ENCODE data around the gene PDZK1IP1. TPM values are rescaled to one million over a fixed set of nuclear protein-coding genes. Genes with fewer than 3 reads are reported as not detected.

The PDZK1IP1 gene
- total and polyA plus RNA-seq, 2 of the 4 experiments (the other 2 are of a cell fraction) = not detected

DNA sequence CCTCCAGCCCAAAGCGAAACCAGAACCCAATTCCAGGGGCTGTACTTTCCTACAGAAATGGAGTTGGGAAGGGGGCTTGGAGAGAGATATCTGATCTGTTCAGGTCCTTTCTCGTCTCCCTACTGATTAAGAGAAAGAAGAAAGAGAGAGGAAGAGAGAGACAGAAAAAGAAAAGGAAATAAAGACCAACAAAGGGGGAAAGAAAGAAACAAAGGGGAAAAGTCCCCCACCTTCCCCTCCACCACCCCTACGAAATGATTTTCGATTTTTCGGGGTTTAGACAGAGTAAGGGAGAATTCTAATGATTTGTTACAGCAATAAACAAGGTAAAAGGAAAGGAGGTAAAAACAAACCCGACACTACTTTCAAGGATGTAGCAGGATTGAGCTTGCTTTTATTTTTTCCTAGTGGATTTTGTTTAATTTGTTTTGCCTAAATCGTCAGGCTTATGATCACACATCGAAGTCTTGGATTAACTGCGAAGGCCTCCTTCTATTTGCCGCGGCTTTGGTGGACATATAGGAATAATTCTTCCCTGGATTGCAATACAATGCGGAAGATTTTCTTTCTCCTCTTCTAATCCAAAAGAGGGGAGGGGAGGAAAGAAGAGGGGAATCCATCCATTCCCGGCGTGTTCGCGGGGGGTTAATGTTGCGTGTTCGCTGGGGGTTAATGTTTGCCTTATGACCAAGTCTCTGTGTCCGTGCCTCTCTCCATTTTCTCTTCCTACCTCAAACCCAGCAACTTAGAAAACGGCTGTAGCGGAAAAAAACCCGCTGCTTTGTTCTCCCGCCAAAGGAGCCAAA, 40.3 kb upstream of the PDZK1IP1 start:
- Histone ChIP-seq H4K91ac (ENCODE audit: insufficient read depth, low read depth, low read length) (no peak overlapping the region), H2BK5ac (ENCODE audit: low read depth, low read length, poor library complexity, severe bottlenecking) (no peak overlapping the region), H3K14ac (replicated peaks; ENCODE audit: low read depth, low read length) (no peak overlapping the region), H3K18ac (ENCODE audit: low read depth, low read length) (no peak overlapping the region), H4K5ac (ENCODE audit: low read depth, low read length) (no peak overlapping the region), H2BK20ac (ENCODE audit: low read depth, low read length) (no peak overlapping the region), H3K4ac (ENCODE audit: low read depth, low read length) (no peak overlapping the region), H3K23ac (ENCODE audit: low read depth, low read length) (no peak overlapping the region), H2AK5ac (ENCODE audit: low read depth, low read length) (no peak overlapping the region), H2AK9ac (replicated peaks; ENCODE audit: low read depth, low read length, poor library complexity) (no peak overlapping the region), H3K27me3 (ENCODE audit: control insufficient read depth, insufficient read depth, low read length) (peaks cover 97% of the 10 kb centered on the region), H3K36me3 (ENCODE audit: control insufficient read depth, insufficient read depth, low read length) (no peaks in the 10 kb centered on the region), H3K79me1 (ENCODE audit: low read depth in 1 of 2, low read length in 2 of 2) (no peaks in the 10 kb centered on the region), H3K4me3 (ENCODE audit: insufficient read depth, low read depth, low read length) (no peak overlapping the region), H3K9me1 (ENCODE audit: insufficient read depth, low read length) (no peaks in the 10 kb centered on the region; the same call in 1 of the 2 replicates), H4K20me1 (ENCODE audit: insufficient read depth, low read length) (peaks cover 11% of the 10 kb centered on the region; the same call in 1 of the 2 replicates), H3K56ac (ENCODE audit: extremely low read depth, insufficient read depth, low read length) (no peak overlapping the region), H2BK120ac (ENCODE audit: low read depth, low read length) (no peak overlapping the region), H3K27ac (ENCODE audit: insufficient read depth, low read length) (no peak overlapping the region), H3K4me1 (ENCODE audit: control insufficient read depth, insufficient read depth, low read length) (peaks cover 3% of the 10 kb centered on the region; the same call in 1 of the 2 replicates), H2BK15ac (ENCODE audit: low read depth, low read length) (no peak overlapping the region; the same call in 2 of the 3 replicates), H4K8ac (ENCODE audit: low read depth in 2 of 2, low read length in 2 of 2) (no peak overlapping the region), H3K9me3 (ENCODE audit: control insufficient read depth, insufficient read depth, low read length) (peaks cover 14% of the 10 kb centered on the region), H2AFZ (replicated peaks; ENCODE audit: low read length, poor library complexity) (no peak overlapping the region), H3K4me2 (ENCODE audit: low read depth, low read length) (no peak overlapping the region), H3K9ac (ENCODE audit: low read depth, low read length) (no peak overlapping the region)
- CTCF ChIA-PET = interaction anchor here (0.6 kb wide), 1 partner anchor 51 kb away, joined by 3 read pairs; no protein-coding TSS in a partner anchor
- DNase-seq (no peak), ATAC-seq (ENCODE audit: low read depth) (no peak)
- dilution Hi-C loops (cut with HindIII; ENCODE audit: low sequenced_read_pairs, unreplicated experiment) = no loop called here
- TF ChIP-seq, protein P1, sequence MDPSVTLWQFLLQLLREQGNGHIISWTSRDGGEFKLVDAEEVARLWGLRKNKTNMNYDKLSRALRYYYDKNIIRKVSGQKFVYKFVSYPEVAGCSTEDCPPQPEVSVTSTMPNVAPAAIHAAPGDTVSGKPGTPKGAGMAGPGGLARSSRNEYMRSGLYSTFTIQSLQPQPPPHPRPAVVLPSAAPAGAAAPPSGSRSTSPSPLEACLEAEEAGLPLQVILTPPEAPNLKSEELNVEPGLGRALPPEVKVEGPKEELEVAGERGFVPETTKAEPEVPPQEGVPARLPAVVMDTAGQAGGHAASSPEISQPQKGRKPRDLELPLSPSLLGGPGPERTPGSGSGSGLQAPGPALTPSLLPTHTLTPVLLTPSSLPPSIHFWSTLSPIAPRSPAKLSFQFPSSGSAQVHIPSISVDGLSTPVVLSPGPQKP (IDR thresholded peaks at IDR 0.05; ENCODE audit: borderline replicate concordance, low read depth, low read length) = no peak
- TF ChIP-seq, protein P2, sequence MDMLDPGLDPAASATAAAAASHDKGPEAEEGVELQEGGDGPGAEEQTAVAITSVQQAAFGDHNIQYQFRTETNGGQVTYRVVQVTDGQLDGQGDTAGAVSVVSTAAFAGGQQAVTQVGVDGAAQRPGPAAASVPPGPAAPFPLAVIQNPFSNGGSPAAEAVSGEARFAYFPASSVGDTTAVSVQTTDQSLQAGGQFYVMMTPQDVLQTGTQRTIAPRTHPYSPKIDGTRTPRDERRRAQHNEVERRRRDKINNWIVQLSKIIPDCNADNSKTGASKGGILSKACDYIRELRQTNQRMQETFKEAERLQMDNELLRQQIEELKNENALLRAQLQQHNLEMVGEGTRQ (IDR thresholded peaks at IDR 0.05; ENCODE audit: low read depth, low read length) = no peak
- TF ChIP-seq POLR2A (IDR thresholded peaks at IDR 0.05; ENCODE audit: low read depth, low read length) = no peak
- TF ChIP-seq RAD21 (IDR thresholded peaks at IDR 0.05; ENCODE audit: low read length) = no peak
- no peak for TF ChIP-seq BHLHE40 (IDR thresholded peaks at IDR 0.05; ENCODE audit: low read depth, low read length)
- no peak for TF ChIP-seq SMC3 (IDR thresholded peaks at IDR 0.05; ENCODE audit: low read depth, low read length)
- no peak for TF ChIP-seq RCOR1 (IDR thresholded peaks at IDR 0.05; ENCODE audit: insufficient replicate concordance, low read length)
- no peak for TF ChIP-seq MXI1 (IDR thresholded peaks at IDR 0.05; ENCODE audit: borderline replicate concordance, low read depth, low read length)
- TF ChIP-seq, protein P3, sequence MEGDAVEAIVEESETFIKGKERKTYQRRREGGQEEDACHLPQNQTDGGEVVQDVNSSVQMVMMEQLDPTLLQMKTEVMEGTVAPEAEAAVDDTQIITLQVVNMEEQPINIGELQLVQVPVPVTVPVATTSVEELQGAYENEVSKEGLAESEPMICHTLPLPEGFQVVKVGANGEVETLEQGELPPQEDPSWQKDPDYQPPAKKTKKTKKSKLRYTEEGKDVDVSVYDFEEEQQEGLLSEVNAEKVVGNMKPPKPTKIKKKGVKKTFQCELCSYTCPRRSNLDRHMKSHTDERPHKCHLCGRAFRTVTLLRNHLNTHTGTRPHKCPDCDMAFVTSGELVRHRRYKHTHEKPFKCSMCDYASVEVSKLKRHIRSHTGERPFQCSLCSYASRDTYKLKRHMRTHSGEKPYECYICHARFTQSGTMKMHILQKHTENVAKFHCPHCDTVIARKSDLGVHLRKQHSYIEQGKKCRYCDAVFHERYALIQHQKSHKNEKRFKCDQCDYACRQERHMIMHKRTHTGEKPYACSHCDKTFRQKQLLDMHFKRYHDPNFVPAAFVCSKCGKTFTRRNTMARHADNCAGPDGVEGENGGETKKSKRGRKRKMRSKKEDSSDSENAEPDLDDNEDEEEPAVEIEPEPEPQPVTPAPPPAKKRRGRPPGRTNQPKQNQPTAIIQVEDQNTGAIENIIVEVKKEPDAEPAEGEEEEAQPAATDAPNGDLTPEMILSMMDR (conservative IDR thresholded peaks at IDR 0.05; ENCODE audit: low read depth, low read length) = no peak
- no peak for TF ChIP-seq CHD1 (IDR thresholded peaks at IDR 0.05; ENCODE audit: low read depth, low read length)
- no peak for TF ChIP-seq MAFK (IDR thresholded peaks at IDR 0.05; ENCODE audit: low read depth, low read length)
- TF ChIP-seq NFE2L2 (IDR thresholded peaks at IDR 0.05; ENCODE audit: low read depth, low read length) = no peak
- TF ChIP-seq RFX5 (IDR thresholded peaks at IDR 0.05; ENCODE audit: low read depth, low read length) = no peak
- TF ChIP-seq MAZ (IDR thresholded peaks at IDR 0.05; ENCODE audit: borderline replicate concordance, low read depth, low read length) = no peak
- intact Hi-C loops (cut with micrococcal nuclease) = no loop called here
- in situ Hi-C loops (cut with MboI; ENCODE audit: low sequenced_read_pairs) = no loop called here
- no TSS peak for BruUV-seq (replicated peaks)
- POLR2A ChIA-PET (ENCODE audit: unreplicated experiment) = no interaction called here
- WGBS, 2 experiments (ENCODE audit: extremely low coverage in 2 of 2, insufficient read length in 1 of 2) = no CpG with 5 or more reads among the region's 23 CpGs
